ES-I3 (cell line): ENCODE measurements around the gene PHOX2A.

Experiments used
- H3K36me3 ChIP-seq: 2 replicates; pipeline ENCODE4 v1.6.1; 2013; ENCODE audit warnings: mild to moderate bottlenecking, low read length, control low read depth, moderate library complexity; ENCODE audit not compliant: insufficient read depth
- H3K4me1 ChIP-seq: 2 replicates; pipeline ENCODE4 v1.6.1; 2013; ENCODE audit warnings: mild to moderate bottlenecking, control low read depth, low read length; ENCODE audit not compliant: insufficient read depth
- H3K9ac ChIP-seq: 2 replicates; pipeline ENCODE4 v1.6.1; 2013; ENCODE audit warnings: low read depth, mild to moderate bottlenecking, low read length, moderate library complexity
- H3K9me3 ChIP-seq: 2 replicates; pipeline ENCODE4 v1.6.1; 2013; ENCODE audit warnings: mild to moderate bottlenecking, low read length, moderate library complexity; ENCODE audit not compliant: control insufficient read depth, insufficient read depth

Gene PHOX2A

DNA sequence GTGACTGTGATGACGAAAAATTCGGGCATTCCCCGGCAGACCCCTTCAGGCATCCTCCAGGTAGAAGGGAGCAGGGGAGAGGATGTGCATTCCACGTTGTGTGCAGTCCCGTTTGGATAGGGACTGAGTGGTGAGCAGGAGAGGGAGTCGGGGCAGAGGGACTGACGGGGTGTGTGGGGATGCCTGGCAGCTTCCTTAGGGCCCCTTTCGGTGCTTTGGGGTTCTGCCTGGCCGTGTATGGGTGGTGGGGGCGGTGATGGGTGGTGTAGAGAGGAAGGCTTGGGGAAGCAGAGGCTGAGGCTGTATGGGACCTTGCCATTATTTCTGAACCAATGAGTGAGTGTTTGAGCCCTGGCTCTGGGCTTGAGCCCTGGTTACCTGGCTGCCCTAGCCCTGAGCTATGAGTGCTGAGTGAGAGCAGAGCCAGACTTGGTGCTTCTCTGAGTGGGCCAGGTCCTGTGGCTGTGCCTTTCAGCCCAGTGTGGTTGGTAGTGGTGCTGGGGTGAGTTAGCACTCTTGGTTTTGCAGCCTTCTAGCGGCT lies 18.5 kb downstream of the PHOX2A start:
- H3K9ac ChIP-seq = peak overlapping the region; percentile 93
- peaks cover 6% of the 10 kb centered on the region for H3K36me3 ChIP-seq
- H3K9me3 ChIP-seq = no peaks in the 10 kb centered on the region
- peaks cover 13% of the 10 kb centered on the region for H3K4me1 ChIP-seq

DNA sequence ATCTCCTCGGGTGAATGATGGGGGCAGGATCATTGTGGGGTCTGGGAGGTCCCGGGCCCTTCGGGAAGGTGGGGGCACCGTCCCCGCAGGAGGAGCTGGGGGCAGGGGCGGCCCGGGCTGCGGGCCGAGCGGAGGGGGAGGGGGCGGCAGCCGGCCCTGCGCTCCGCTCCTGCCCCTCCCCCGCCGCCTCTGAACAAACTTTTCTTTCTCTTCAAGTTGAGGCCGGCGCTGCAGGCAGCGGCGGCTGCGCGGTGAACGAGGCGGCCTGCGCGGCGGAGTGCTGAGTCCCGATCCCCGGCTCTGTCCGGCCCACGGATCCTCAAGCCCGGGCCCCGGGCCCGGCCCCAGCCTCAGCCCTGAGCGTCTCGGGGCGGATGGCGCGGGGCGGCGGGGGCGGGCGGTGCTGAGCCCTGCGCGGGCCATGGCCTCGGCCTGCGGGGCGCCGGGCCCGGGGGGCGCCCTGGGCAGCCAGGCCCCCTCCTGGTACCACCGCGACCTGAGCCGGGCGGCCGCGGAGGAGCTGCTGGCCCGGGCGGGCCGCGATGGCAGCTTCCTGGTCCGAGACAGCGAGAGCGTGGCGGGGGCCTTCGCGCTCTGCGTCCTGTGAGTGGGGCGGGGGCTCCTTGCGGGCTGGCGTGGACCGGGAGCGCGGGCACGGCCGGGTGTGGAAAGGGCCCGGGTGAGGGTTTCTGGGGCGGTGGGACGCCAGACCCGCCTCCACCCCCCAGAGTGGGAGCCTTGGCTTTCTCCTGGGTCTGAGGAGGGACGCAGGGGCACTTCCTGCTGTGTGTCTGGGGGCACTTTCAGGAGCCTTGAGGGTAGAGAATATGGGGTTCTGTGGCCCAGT lies 19.2 kb downstream of the PHOX2A start, which contains the start of gene INPPL1:
TSS of gene INPPL1 (plus strand) at position 204 of the 847 bp plus-strand sequence. CDS start at position 422, 218 bp downstream.
- H3K9me3 ChIP-seq = no peaks in the 10 kb centered on the region
- H3K36me3 ChIP-seq = peaks cover 6% of the 10 kb centered on the region; the same call in 1 of the 2 replicates
- peak within 1 kb of the TSS; percentile 93 for H3K9ac ChIP-seq
- peaks cover 13% of the 10 kb centered on the region for H3K4me1 ChIP-seq

DNA sequence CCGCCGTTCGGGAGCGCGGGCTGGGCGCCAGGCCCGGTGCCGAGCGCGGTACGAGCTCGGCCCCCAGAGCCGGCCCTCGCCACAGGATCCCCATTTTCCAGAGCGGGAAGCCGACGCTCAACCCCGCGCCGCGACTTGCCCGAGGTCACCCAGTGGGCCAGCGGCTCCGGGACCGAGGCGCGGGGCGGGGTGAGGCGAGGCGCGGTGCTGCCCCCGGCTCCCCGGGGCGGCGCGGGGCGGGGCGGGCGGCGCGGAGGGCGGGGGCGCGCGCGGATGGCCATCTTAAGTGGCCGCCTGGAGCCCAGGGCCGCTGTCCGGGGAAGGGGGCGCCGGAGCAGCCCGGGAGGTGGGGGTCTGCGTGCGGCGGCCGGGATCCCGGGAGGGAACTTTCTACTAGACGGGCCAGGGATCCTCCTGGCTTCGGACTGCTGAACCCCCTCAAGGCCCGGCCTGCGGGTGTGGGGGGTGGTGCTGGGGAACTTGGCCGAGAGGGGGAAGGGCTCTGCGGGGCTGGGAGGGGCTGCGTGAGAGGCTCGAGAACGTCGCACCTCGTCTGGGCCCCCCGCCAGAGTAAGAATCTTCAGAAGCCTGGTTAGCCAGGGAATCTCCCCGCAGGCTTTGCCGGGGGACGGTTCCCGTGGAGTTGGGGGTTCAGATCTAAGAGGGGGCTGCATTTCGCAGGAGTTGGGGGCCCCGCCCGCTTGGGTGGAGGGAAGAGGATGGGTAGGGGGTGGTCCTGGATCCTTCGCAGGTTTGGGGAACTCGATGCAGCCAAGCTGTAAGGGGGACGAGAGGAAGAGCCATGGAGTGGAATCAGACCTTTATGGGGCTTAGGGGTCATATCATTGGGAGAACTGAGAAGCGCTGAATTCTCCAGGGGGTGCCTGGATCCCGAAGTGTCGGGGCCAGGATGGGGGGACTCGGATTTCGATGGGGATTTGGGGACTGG lies 20.1 kb downstream of the PHOX2A start:
- Histone ChIP-seq H3K9me3 (no peaks in the 10 kb centered on the region), H3K9ac (peak overlapping the region; percentile 93), H3K36me3 (0 out of 2 replicates have a peak, but pooled peaks cover 2% of the 10 kb centered on the region), H3K4me1 (peaks cover 13% of the 10 kb centered on the region)

DNA sequence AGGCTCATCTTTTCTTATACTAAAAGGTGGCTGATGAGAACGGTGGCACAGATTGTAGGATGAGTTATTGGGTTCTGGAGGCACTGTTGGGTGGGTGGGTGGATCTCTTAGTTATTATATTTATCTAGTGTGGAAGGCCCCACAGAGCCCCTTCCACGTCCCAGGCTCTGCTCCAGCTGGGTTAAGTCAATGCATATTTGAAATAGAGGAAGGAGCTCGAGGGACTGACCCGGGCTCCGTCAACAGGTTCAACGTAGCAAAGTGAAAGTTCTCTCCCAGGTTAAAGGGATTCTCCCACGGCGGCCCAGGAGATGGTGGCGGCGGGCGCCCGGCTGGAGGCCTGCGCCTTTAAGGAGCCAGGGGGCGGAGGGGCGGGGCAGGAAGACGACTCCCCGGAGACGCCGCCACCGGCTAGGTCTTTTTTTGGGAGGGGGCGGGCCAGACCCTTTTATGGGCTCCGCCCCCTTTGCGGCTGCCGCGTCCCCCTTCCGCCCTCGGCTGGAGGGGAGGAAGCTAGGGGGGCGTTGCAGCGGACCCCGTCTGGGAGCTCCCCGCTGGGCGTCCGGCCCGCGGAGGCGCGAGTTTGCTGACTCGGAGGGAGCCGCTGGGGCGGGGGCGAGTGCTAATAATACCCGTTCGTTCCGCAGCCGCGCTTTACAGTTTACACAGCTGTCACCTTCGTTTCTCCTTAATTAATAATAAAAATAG lies 20.9 kb downstream of the PHOX2A start:
- H3K9me3 ChIP-seq = no peaks in the 10 kb centered on the region
- peaks cover 13% of the 10 kb centered on the region for H3K4me1 ChIP-seq
- peak overlapping the region; percentile 93 for H3K9ac ChIP-seq
- 0 out of 2 replicates have a peak, but pooled peaks cover 2% of the 10 kb centered on the region for H3K36me3 ChIP-seq

DNA sequence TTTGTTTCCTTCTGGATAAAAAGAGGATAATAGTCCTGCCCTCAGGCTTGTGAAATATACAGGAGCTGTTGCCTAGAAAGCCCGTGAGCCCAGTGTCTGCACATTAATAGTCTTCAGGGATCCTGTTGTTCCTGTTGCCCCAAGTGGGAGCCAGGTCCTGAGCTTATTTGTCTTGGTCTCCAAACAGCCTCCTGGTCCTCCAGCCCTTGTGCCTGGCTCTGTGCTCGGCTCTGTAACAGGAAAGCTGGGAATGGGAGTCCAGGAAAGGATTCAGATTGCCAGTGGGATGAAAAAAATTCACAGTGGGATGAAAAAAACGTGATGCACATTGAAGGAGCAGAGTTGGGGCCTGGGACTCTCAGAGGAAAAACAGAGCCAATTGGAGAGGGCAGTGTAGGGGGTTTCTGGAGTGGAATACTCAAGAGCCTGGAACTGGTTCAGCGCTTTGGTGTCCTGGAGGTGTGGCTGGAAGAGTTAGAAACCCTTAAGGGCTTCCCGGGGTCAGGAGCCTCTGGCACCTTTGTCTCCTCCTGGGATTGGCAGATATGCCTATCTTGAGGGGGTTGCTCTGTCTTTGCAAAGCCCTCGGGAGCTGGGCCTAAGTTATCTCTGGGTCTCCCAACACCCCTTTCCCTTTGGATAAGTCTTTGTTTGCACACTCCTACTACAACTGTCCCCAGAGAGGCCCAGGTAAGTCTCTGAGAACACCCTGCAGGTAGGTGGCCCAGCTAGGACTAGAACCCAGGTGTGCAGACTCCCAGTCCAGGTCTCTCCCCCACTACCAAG lies 21.7 kb downstream of the PHOX2A start:
- peaks cover 13% of the 10 kb centered on the region for H3K4me1 ChIP-seq
- H3K9ac ChIP-seq = peak overlapping the region; percentile 93; the same call in 1 of the 2 replicates
- no peaks in the 10 kb centered on the region for H3K36me3 ChIP-seq
- no peaks in the 10 kb centered on the region for H3K9me3 ChIP-seq

DNA sequence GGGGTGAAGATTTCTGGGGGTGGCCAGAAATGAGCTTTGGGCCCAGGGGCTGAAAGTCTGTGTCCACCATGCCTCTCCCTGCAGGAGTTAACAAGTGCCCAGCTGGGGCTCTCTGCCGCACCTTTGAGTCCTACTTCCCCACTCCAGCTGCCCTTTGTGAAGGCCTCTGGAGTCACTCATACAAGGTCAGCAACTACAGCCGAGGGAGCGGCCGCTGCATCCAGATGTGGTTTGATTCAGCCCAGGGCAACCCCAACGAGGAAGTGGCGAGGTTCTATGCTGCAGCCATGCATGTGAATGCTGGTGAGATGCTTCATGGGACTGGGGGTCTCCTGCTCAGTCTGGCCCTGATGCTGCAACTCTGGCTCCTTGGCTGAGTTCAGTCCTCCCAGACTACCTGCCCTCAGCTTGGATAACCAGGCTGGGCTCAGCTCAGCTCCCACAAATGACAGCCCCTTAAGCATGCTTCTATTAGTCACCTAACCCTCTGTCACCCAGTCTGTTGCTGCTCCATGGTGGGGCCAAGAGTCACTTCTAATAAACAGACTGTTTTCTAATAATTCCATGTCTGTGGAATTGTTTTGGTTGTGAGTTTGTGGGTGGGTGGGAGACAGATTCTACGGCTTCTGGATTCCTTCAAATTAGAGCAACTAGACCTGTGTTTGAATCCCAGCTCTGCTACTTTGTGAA lies 22.4 kb downstream of the PHOX2A start:
- Histone ChIP-seq H3K4me1 (peaks cover 13% of the 10 kb centered on the region), H3K9ac (no peak overlapping the region), H3K36me3 (no peaks in the 10 kb centered on the region), H3K9me3 (no peaks in the 10 kb centered on the region)

DNA sequence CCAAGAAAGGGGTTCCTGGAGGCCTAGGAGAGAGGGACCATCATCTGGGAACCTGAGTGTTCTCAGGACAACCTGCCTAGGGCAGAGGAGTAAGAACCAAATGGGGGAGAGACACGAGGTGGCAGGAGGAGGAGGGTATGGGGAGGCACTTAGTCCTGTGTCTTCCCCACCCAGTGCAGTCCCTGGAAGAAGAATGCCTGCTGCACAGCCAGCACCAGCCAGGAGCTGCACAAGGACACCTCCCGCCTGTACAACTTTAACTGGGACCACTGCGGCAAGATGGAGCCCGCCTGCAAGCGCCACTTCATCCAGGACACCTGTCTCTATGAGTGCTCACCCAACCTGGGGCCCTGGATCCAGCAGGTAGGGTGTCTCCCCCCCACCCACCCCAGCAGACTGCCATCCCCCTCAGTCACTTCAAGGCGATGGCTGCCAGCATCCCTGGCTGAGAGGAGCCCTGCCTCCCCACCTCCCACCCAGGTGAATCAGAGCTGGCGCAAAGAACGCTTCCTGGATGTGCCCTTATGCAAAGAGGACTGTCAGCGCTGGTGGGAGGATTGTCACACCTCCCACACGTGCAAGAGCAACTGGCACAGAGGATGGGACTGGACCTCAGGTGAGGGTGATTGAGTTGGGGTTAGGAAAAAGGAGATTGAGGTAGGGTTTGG lies 23.1 kb downstream of the PHOX2A start:
- Histone ChIP-seq H3K9me3 (no peaks in the 10 kb centered on the region), H3K9ac (no peak overlapping the region), H3K4me1 (peaks cover 13% of the 10 kb centered on the region), H3K36me3 (no peaks in the 10 kb centered on the region)

DNA sequence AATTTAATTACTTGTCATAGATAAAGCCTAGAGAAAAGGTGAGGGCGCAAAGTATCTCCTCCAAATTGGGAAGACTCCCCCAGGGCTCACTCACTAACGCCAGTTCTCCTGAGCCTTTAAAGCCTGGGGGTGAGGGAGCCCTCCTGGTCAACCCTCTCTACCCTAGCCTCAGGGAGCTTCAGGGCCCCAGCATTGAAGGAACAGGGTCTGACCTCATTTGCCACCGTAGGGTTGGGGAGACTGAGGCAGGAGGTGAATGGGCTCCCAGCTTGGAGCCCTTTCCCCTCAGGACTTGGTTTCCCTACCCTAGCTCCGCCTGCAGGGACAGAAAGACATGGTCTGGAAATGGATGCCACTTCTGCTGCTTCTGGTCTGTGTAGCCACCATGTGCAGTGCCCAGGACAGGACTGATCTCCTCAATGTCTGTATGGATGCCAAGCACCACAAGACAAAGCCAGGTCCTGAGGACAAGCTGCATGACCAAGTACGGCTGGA lies 25.7 kb downstream of the PHOX2A start:
- Histone ChIP-seq H3K4me1 (peaks cover 13% of the 10 kb centered on the region; the same call in 1 of the 2 replicates), H3K9ac (no peak overlapping the region), H3K9me3 (no peaks in the 10 kb centered on the region), H3K36me3 (no peaks in the 10 kb centered on the region)

DNA sequence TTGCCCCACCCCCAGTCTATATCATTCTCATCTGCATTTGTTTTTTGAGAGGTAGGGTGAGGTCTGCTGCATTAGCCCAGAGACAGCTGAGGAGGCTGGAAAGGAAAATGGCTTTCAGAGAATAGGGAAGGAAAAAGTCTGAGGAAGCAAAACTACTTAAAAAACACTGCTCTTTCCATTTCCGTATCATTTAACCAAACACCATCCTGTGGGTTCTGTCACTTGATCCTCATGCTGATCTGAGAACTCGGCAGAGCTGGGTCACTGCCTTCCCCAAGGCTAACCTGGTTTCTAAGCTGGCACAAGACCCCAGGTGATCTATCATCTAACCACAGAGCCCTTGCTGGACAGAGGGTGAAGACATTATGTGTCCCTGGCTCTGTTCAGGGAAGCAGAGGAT lies 26.1 kb downstream of the PHOX2A start:
- Histone ChIP-seq H3K9ac (no peak overlapping the region), H3K36me3 (no peaks in the 10 kb centered on the region), H3K9me3 (no peaks in the 10 kb centered on the region), H3K4me1 (peaks cover 13% of the 10 kb centered on the region; the same call in 1 of the 2 replicates)

DNA sequence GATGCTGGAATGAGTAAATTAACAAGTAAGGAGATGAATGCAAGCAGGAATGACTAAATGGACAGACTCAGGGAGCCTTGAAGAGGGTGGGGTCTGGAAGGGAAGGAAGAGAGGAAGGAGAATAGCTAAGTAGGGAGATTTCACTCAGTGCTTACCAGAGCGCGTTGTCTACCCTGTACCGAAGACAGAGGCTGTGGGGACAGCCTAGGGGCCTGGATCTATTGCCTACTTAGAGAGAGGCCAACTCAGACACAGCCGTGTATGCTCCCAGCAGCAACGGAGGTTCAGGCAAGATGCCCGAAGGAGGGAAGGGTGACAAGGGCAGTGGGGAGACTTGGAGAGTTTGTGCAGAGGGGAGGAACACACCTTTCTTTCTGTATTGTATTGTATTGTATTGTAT lies 27.3 kb downstream of the PHOX2A start, which contains the start of gene FOLR2:
TSS of gene FOLR2 (plus strand) at position 157 of the 400 bp plus-strand sequence. CDS start 1,791 bp downstream, outside the sequence.
- no peaks in the 10 kb centered on the region for H3K36me3 ChIP-seq

DNA sequence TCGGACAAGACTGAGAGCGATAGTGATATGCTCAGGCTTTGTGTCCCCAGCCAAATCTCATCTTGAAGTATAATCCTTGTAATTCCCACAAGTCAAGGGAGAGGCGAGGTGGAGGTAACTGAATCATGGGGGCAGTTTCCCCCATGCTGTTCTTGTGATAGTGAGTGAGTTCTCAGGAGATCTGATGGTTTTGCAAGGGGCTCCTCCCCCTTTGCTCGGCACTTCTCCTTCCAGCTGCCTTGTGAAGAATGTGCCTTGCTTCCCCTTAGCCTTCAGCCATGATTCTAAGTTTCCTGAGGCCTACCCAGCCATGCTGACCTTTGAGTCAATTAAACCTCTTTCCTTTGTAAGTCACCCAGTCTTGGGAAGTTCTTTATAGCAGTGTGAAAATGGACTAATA lies 34.9 kb downstream of the PHOX2A start:
- Histone ChIP-seq H3K36me3 (no peaks in the 10 kb centered on the region), H3K4me1 (no peaks in the 10 kb centered on the region), H3K9me3 (no peaks in the 10 kb centered on the region), H3K9ac (no peak overlapping the region)

More for the DNA sequence above, 27.3 kb downstream of the PHOX2A start, which contains the start of gene FOLR2:
- Histone ChIP-seq H3K9ac (no peak within 1 kb of the TSS), H3K9me3 (no peaks in the 10 kb centered on the region), H3K4me1 (0 out of 2 replicates have a peak, but pooled peaks cover 2% of the 10 kb centered on the region)

DNA sequence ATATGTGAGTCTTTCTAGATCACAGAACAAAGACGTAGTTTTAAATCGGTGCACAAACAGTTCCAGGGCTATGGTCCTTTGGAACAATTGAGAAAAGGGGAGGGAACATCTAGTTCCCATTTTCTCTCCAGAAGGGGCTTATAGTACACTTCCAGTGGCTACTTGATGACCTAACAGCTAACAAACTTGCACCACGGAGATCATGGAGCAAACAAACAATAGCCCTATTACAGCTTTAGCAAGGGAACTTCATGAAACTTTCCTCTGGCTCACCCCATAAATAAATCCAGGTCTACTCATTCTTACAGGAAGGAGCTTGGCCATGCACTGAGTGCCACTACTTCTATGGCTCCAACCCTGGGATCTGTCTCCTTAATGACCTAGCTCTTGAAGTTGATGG lies 35.7 kb downstream of the PHOX2A start:
- Histone ChIP-seq H3K9me3 (no peaks in the 10 kb centered on the region), H3K4me1 (no peaks in the 10 kb centered on the region), H3K36me3 (no peaks in the 10 kb centered on the region), H3K9ac (no peak overlapping the region)
